Panc1 (cell line): Measurements from ENCODE around the gene KIF1C. TPM values are rescaled to one million over a fixed set of nuclear protein-coding genes. Genes with fewer than 3 reads are reported as not detected.

Experiments used
- ATAC-seq: fragments of 200-7000 bp; cut with Tn5 transposase; 2 replicates; pipeline ENCODE4 v1.9.1; 2020; ENCODE audit warnings: mild to moderate bottlenecking, moderate library complexity
- BruUV-seq: library from RNA; stranded (reverse); fragments of 400-500 nt; replicated peaks from 2 replicates; lab custom pipeline; 2021; lab: Mats Ljungman, UMichigan
- CTCF ChIA-PET: fragments of 300-600 bp; sonication (Branson Sonifier 250); formaldehyde crosslinking; loops from one replicate; lab custom pipeline; 2022; ENCODE audit warnings: antibody characterized with exemption; lab: Charles Lee
- POLR2A ChIA-PET: fragments of 300-600 bp; sonication (Branson Sonifier 250); formaldehyde crosslinking; loops from one replicate; lab custom pipeline; 2022; ENCODE audit warnings: antibody characterized with exemption; lab: Charles Lee
- DNase-seq: peaks from one replicate; pipeline ENCODE4 v3.0.0-alpha.2; 2010; ENCODE audit warnings: low read depth, low spot score
- H3K27ac ChIP-seq: 2 replicates; pipeline ENCODE4 v1.5.1; 2011; ENCODE audit warnings: mild to moderate bottlenecking, low read length, inconsistent platforms
- H3K27me3 ChIP-seq: fragments of 200-500 bp; sonication (Bioruptor generic); 2 replicates; pipeline ENCODE4 v1.6.0; 2014; ENCODE audit warnings: low read length, inconsistent platforms; ENCODE audit not compliant: control insufficient read depth, insufficient read depth
- H3K36me3 ChIP-seq: fragments of 200-500 bp; sonication (Bioruptor generic); 2 replicates; pipeline ENCODE4 v1.5.1; 2014; ENCODE audit warnings: inconsistent platforms, mild to moderate bottlenecking, low read length, moderate library complexity; ENCODE audit not compliant: control insufficient read depth, insufficient read depth
- H3K4me1 ChIP-seq: 2 replicates; pipeline ENCODE4 v1.5.1; 2011; ENCODE audit warnings: inconsistent platforms, mild to moderate bottlenecking, low read length, moderate library complexity; ENCODE audit not compliant: control insufficient read depth, insufficient read depth
- H3K4me3 ChIP-seq, 2 experiments: 2 replicates each; pipeline ENCODE4 v1.5.1; 2011 to 2012; ENCODE audit warnings: low read depth in 2 of 2, low read length in 2 of 2, mild to moderate bottlenecking in 2 of 2, inconsistent platforms in 1 of 2, moderate library complexity in 1 of 2
- H3K9me3 ChIP-seq: fragments of 200-500 bp; sonication (Bioruptor generic); 2 replicates; pipeline ENCODE4 v1.5.1; 2014; ENCODE audit warnings: low read depth, mild to moderate bottlenecking, inconsistent platforms, low read length, moderate library complexity; ENCODE audit not compliant: control insufficient read depth, insufficient read depth
- CTCF ChIP-seq: fragments of 450-650 bp; IDR thresholded peaks from 2 replicates; pipeline ENCODE4 v1.5.1; 2017; ENCODE audit warnings: mild to moderate bottlenecking
- POLR2AphosphoS5 ChIP-seq: IDR thresholded peaks from 2 replicates; pipeline ENCODE4 v1.6.1; 2012; ENCODE audit warnings: mild to moderate bottlenecking, low read depth, low read length, moderate library complexity
- REST ChIP-seq, 2 experiments: IDR thresholded peaks; 2 replicates each; pipeline ENCODE4 v1.6.1; 2011 to 2012; ENCODE audit warnings: low read depth in 2 of 2, control low read depth in 1 of 2, low read length in 1 of 2, mild to moderate bottlenecking in 1 of 2, moderate library complexity in 1 of 2; ENCODE audit not compliant: insufficient read depth in 1 of 2
- SIN3A ChIP-seq: IDR thresholded peaks from 2 replicates; pipeline ENCODE4 v1.6.1; 2012; ENCODE audit warnings: low read depth, mild to moderate bottlenecking, low read length, moderate library complexity, borderline replicate concordance; ENCODE audit not compliant: insufficient read depth
- TCF7L2 ChIP-seq: IDR thresholded peaks from 2 replicates; pipeline ENCODE4 v1.6.1; 2011; ENCODE audit warnings: mild to moderate bottlenecking, low read depth, low read length, inconsistent platforms
- in situ Hi-C: cut with HindIII; loops from 2 replicates; pipeline ENCODE4 v1.10.0; 2016; ENCODE audit warnings: low sequenced_read_pairs, low pct_unique_long_range_greater_than_20kb
- intact Hi-C: fragments of 100-400 bp; cut with micrococcal nuclease; formaldehyde crosslinking; loops from one replicate; pipeline ENCODE4 v1.10.0; 2022; ENCODE audit not compliant: unreplicated experiment
- total RNA-seq: library from RNA; stranded (reverse); gene quantifications from one replicate; pipeline ENCODE4 v1.2.1, GENCODE V29; 2021; ENCODE audit not compliant: unreplicated experiment

The KIF1C gene
- total RNA-seq, 1 experiment from 2014 or later, result 117 TPM

- Histone ChIP-seq H3K4me1 (no peaks in the 10 kb centered on the region), H3K27me3 (no peaks in the 10 kb centered on the region), H3K27ac (no peak overlapping the region), H3K4me3 (no peak overlapping the region), H3K9me3 (no peaks in the 10 kb centered on the region), H3K36me3 (no peaks in the 10 kb centered on the region)
- DNase-seq (no peak), ATAC-seq (no peak)
- ChIA-PET CTCF (no interaction called here), POLR2A (interaction anchor here (0.6 kb wide), 1 partner anchor 66 kb away, joined by 3 read pairs; no protein-coding TSS in a partner anchor)
- TF ChIP-seq REST (IDR thresholded peaks at IDR 0.05; ENCODE audit: insufficient read depth in 1 of 2, low read depth in 2 of 2, low read length in 1 of 2), result no peak
- no peak for TF ChIP-seq CTCF
- TF ChIP-seq POLR2AphosphoS5, result no peak
- no peak for TF ChIP-seq SIN3A
- TF ChIP-seq TCF7L2, result no peak
- BruUV-seq, result no TSS peak
- intact Hi-C loops (no loop called here), in situ Hi-C loops (no loop called here)
These were observed 49.7 kb downstream of the KIF1C start for GRCh38 chr17:5047446-5047845.

- Histone ChIP-seq H3K27me3 (no peaks in the 10 kb centered on the region), H3K9me3 (no peaks in the 10 kb centered on the region), H3K4me1 (no peaks in the 10 kb centered on the region), H3K27ac (no peak overlapping the region), H3K36me3 (no peaks in the 10 kb centered on the region), H3K4me3 (no peak overlapping the region)
- in situ Hi-C loops (no loop called here), intact Hi-C loops (no loop called here)
- no TSS peak for BruUV-seq
- DNase-seq (no peak), ATAC-seq (no peak)
- POLR2A ChIA-PET, result no interaction called here
- CTCF ChIA-PET, result interaction anchor here (0.7 kb wide), 1 partner anchor 38 kb away, joined by 3 read pairs; no protein-coding TSS in a partner anchor
- TF ChIP-seq TCF7L2 (no peak), SIN3A (no peak), POLR2AphosphoS5 (no peak), REST (IDR thresholded peaks at IDR 0.05; ENCODE audit: insufficient read depth in 1 of 2, low read depth in 2 of 2, low read length in 1 of 2) (no peak), CTCF (no peak)
These were observed 51.6 kb downstream of the KIF1C start for GRCh38 chr17:5049314-5049841.
